Body of pancreas (tissue), 4 donors: Measurements from ENCODE around the gene ELANE. TPM values are rescaled to one million over a fixed set of nuclear protein-coding genes. Genes with fewer than 3 reads are reported as not detected.
"Not testable (repeated sequence)": the region's sequence is repeated elsewhere in the genome, so short reads cannot be mapped to it uniquely, and the experiment has no call there.

Experiments used
- ATAC-seq: fragments of 150-250 bp; one replicate; pipeline ENCODE4 v1.9.1; 2016
- DNase-seq, 4 donors: peaks; one replicate each; pipeline ENCODE4 v3.0.0-alpha.2; 2019
- H3K27ac ChIP-seq, 4 donors: fragments of 200-600 bp; sonication (generic); 1 replicate in 3 of 4; 2 replicates in 1 of 4; pipeline versions ENCODE4 v1.5.1 to v1.6.1; 2016 to 2019; ENCODE audit warnings: mild to moderate bottlenecking in 1 of 4, mixed read lengths in 1 of 4, moderate library complexity in 1 of 4
- H3K27me3 ChIP-seq, 2 donors: fragments of 200-600 bp; sonication (generic); one replicate each; pipeline ENCODE4 v1.6.0; 2016; ENCODE audit warnings: mild to moderate bottlenecking in 1 of 2
- H3K36me3 ChIP-seq, 2 donors: fragments of 200-600 bp; sonication (generic); replicated peaks in 1 of 2; 2 replicates each; pipeline ENCODE4 v1.5.1; 2016; ENCODE audit warnings: low read depth in 2 of 2; ENCODE audit not compliant: insufficient read depth in 1 of 2
- H3K4me1 ChIP-seq: fragments of 200-600 bp; sonication (generic); one replicate; pipeline ENCODE4 v1.6.0; 2016
- H3K4me3 ChIP-seq, 2 donors: fragments of 200-600 bp; sonication (generic); 1 replicate in 1 of 2; 2 replicates in 1 of 2; pipeline ENCODE4 v1.5.1; 2016 to 2019
- H3K9me3 ChIP-seq, 3 donors: fragments of 200-600 bp; sonication (generic); 1 replicate in 2 of 3; 2 replicates in 1 of 3; pipeline ENCODE4 v1.5.1; 2016
- CTCF ChIP-seq, 7 experiments: fragments of 450-650 bp in 4 of 7; fragments of 200-600 bp in 3 of 7; sonication (generic) in 3 of 7; IDR thresholded peaks; one replicate each; pipeline ENCODE4 v1.5.1; 2016 to 2019; ENCODE audit warnings: antibody characterized with exemption in 7 of 7
- POLR2A ChIP-seq, 3 donors: fragments of 450-650 bp; IDR thresholded peaks; one replicate each; pipeline ENCODE4 v1.6.1; 2016; ENCODE audit warnings: antibody characterized with exemption in 3 of 3, mild to moderate bottlenecking in 2 of 3
- WGBS, 2 donors: methylation state at CpG; one replicate each; pipeline ENCODE4 v1.1.5; 2017; 5-methylcytosine and 5-hydroxymethylcytosine counted together
- intact Hi-C: fragments of 100-400 bp; cut with DNase I; formaldehyde crosslinking; loops from one replicate; pipeline ENCODE4 v1.15.1; 2023
- total RNA-seq, 2 donors: library from RNA; depleted of rRNA; stranded (reverse); fragments of >200 nt; gene quantifications; one replicate each; pipeline ENCODE4 v1.1.0, GENCODE V29; 2016

Gene ELANE
- total RNA-seq, 2 donors from 2014 or later = not detected

DNA sequence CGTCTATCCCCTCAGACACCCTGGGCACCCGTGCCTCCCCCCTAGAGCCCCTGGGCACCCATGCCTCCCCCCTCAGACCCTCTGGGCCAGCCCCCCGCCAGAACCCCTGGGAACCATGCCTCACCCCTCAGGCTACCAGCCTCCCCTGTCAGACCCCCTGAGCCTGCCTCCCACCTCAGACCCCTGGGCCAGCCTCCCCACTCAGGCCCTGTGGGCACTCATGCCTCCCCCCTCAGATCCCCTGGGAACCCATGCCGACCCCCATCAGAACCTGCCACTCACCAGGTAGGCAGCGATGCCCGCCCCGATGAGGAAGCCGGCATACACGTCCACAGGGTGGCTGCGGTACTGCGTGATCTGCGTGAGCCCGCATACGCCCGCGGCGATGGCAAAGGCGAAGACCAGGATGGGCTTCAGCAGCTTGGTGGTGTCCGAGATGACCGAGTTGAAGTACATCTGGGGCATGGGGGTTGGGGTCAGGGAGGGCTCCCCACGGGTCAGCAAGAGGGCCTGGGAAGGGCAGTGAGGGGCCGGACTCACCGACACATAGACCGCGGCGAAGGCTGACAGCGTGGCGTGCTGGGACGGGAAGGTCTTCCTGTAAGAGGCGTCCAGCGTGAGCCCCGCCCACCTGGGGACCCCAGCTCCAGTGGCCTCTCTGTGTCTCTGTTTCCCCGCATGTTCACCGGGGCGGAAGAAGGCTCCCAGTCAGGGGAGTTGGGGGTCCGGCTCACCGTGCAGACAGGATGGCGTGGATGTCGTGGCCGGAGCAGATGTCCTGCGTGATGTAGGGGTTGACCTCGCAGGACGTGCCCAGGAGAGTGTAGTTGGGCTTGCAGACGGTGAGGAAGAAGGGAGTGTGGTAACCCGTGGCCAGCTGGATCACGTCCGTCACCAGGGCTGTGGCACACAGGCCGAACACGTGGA lies 37.7 kb upstream of the ELANE start:
- no peaks in the 10 kb centered on the region for H3K27me3 ChIP-seq
- peaks cover 10 to 17% of the 10 kb centered on the region in 2 donors for H3K36me3 ChIP-seq
- intact Hi-C loops = no loop called here
- no peaks in the 10 kb centered on the region for H3K4me1 ChIP-seq
- no peak overlapping the region for H3K27ac ChIP-seq
- TF ChIP-seq CTCF (IDR thresholded peaks at IDR 0.05) = no peak
- no peak for TF ChIP-seq POLR2A (IDR thresholded peaks at IDR 0.05)
- H3K9me3 ChIP-seq = no peaks in the 10 kb centered on the region
- 87 to 91% methylated on average over 46 to 47 of the region's 49 CpGs for WGBS, 2 donors
- DNase-seq (no peak), ATAC-seq (no peak)
- no peak overlapping the region for H3K4me3 ChIP-seq

- Histone ChIP-seq H3K27ac (no peak overlapping the region), H3K27me3 (no peaks in the 10 kb centered on the region), H3K4me3 (no peak overlapping the region), H3K4me1 (no peaks in the 10 kb centered on the region), H3K36me3 (peaks cover 9 to 15% of the 10 kb centered on the region in 2 donors), H3K9me3 (no peaks in the 10 kb centered on the region)
- WGBS, 2 donors = 90 to 99% methylated on average over 2 to 10 of the region's 47 CpGs
- TF ChIP-seq POLR2A (IDR thresholded peaks at IDR 0.05) (no peak), CTCF (IDR thresholded peaks at IDR 0.05) (no peak)
- intact Hi-C loops = no loop called here
- ATAC-seq (no peak), DNase-seq (no peak)
Observed at GRCh38 chr19:815079-815774, 36.9 kb upstream of the ELANE start.

GRCh38 chr19:815775-816499 lies 36.2 kb upstream of the ELANE start:
- TF ChIP-seq POLR2A (IDR thresholded peaks at IDR 0.05) = no peak
- H3K9me3 ChIP-seq = no peaks in the 10 kb centered on the region
- H3K27ac ChIP-seq = no peak overlapping the region
- intact Hi-C loops = no loop called here
- H3K27me3 ChIP-seq = no peaks in the 10 kb centered on the region
- DNase-seq (no peak), ATAC-seq (no peak)
- H3K36me3 ChIP-seq = peaks cover 1 to 8% of the 10 kb centered on the region in 2 donors
- H3K4me3 ChIP-seq = no peak overlapping the region
- 91 to 92% methylated on average over 11 to 13 of the region's 13 CpGs for WGBS, 2 donors
- no peaks in the 10 kb centered on the region for H3K4me1 ChIP-seq

- no peak for ATAC-seq
Observed at GRCh38 chr19:816500-816857, 35.6 kb upstream of the ELANE start.

GRCh38 chr19:820212-820611 lies 31.9 kb upstream of the ELANE start:
- WGBS, 2 donors = 93 to 96% methylated on average over 5 of the region's 5 CpGs
- peaks cover 13% of the 10 kb centered on the region for H3K4me1 ChIP-seq
- H3K36me3 ChIP-seq, ATAC-seq, H3K4me3 ChIP-seq, H3K9me3 ChIP-seq, DNase-seq, H3K27ac ChIP-seq, intact Hi-C loops: not testable (repeated sequence)
- H3K27me3 ChIP-seq = peaks cover 0 to 10% of the 10 kb centered on the region in 2 donors

More at GRCh38 chr19:816500-816857, 35.6 kb upstream of the ELANE start:
- TF ChIP-seq POLR2A (IDR thresholded peaks at IDR 0.05) (no peak), CTCF (IDR thresholded peaks at IDR 0.05) (no peak)
- no peak overlapping the region for H3K4me3 ChIP-seq
- H3K9me3 ChIP-seq = no peaks in the 10 kb centered on the region
- H3K36me3 ChIP-seq = peaks cover 0 to 3% of the 10 kb centered on the region in 2 donors
- 89 to 91% methylated on average over 2 of the region's 2 CpGs for WGBS, 2 donors
- intact Hi-C loops = no loop called here
- peaks cover 4% of the 10 kb centered on the region for H3K4me1 ChIP-seq
- H3K27me3 ChIP-seq = peaks cover 0 to 3% of the 10 kb centered on the region in 2 donors
- DNase-seq = no peak
- no peak overlapping the region for H3K27ac ChIP-seq
